GM21723 (cell line): Measurements from ENCODE around the gene ANKLE2.
"Not testable (repeated sequence)": the region's sequence is repeated elsewhere in the genome, so short reads cannot be mapped to it uniquely, and the experiment has no call there.

ENCODE experiments used
- ATAC-seq: cut with Tn5 transposase; IDR thresholded peaks from one replicate; pipeline ENCODE4 v1.9.1; 2021; ENCODE audit warnings: mild to moderate bottlenecking, moderate library complexity; ENCODE audit not compliant: unreplicated experiment

The ANKLE2 gene

DNA sequence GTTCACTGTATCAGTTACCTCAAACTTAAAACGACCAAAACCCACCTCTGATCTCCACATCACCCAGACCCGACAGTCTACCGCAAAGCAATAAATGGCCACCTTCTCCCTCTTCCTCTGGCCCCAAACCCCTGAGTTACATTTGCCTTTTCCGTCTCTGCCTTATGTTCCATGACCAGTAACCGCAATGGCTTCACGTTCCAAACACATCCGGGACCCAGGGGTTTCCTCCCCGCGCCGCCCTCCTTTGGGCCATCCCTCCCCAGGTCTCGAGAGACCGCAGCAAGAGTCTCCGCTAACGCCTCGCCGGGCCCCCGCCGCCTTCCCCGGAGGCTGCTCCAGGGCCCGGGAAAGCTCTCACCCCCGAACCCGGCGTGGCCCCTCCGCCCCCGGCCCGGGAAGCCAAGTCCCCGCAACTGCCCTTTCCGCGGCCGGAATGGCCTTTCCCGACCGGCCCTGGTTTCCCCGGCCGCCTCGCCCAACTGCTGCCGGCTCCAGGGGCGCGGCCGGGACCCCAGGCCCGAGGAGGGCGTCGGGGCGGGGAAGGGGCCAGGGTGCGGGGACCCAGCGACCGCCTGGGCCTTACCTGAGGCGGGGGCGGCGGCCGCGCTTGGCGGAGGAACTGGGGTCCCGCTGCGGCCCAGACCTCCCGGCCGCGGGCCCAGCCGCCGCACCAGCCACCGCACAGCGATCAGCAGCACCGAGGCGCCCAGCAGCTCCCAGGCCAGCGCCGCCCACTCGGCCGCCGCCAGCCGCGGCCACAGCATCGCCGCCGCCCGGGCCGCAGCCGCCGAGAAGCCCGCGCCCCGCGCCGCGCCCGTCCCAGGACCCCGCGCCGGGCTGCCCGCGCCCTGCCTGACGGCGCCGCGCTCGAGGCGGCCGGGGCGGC, at the start of gene ANKLE2:
ANKLE2 (minus strand) TSS at position 801 of the 889 bp plus-strand sequence; CDS start at position 767, 34 bp downstream.
- ATAC-seq, result peak; percentile 33

GRCh38 chr12:132809391-132809790, 47.8 kb upstream of the ANKLE2 start:
- ATAC-seq, result not testable (repeated sequence)

GRCh38 chr12:132807295-132808092, 45.9 kb upstream of the ANKLE2 start:
- no peak for ATAC-seq

DNA sequence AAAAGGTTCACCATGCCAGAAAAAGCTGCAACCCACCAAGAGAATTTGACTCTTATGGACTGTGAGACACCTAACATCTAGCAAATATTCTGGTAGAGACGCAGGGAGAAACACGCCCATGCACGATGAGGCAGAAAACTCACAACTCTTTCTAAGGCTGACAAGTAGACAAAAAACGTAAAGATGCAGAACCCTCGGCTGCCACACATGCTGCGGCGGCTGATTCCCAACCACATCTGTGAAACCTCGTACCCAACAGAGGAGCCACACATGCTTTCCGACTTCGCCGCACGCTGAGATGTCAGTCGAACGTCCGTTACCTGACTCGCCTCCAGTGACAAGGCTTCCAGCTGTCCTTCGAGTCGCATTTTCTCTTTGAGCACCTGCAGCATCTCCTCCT, 45.2 kb upstream of the ANKLE2 start:
- no peak for ATAC-seq

GRCh38 chr12:132804426-132804861, 42.8 kb upstream of the ANKLE2 start:
- no peak for ATAC-seq

DNA sequence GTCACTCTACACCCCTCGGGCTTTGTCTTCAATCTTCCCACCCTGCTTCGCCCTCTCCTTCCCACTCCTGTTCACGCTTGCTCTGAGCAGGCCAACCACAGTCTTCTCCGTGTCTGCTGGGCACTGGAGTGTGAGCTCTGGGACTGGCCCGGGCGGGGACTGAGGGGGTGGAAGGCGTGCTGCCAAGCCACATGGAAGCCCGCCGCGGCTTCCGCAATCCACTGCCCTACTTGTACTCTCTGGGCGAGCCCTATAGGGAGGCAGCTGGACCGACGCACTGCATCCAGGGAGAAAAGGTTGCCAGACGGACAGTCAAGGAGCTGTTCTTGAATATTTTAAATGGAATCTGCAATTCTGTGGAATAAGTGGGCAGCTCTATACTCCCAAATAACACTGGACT, 42.3 kb upstream of the ANKLE2 start:
- ATAC-seq, result no peak

DNA sequence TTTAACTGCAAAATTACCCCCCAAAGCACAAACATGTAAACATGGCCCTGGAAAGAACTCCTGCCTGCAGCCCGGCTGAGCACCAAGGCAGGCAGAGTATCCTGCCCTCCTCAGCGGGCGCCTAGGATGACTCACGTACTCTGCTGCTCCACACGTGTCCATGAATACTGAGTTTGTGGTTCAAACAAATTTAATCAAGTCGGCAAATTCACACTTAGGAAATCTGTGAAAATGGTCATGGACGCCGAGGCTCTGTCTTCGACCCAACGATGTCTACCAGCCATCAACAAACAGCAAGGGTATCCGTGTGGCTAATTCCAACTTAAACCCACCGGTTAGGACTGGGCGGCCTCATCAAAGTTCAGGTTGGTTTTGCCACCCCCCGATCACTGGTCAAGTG, 41.5 kb upstream of the ANKLE2 start:
- ATAC-seq, result no peak

DNA sequence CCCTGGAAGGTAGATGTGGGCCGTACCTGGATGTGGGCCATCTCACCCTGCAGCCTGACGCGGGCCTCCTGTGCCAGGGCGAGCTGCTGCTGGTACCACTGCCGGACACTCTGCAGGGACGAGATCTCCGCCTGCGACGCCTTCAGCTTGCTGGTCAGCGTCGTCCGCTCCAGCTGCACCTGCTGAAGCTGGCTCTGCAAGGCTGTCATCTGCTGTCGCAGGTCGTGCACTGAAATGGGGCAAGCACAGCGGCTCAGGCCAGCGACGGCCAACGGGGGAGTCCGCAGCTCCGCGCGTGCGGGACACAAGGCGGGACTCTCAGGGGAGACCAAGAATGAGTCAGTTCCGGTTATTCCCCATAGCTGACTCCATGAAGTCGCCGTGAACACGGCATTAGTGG, 40.1 kb upstream of the ANKLE2 start:
- ATAC-seq, result no peak

- no peak for ATAC-seq
Observed at GRCh38 chr12:132798836-132799235, 37.2 kb upstream of the ANKLE2 start.

GRCh38 chr12:132797820-132798570, 36.4 kb upstream of the ANKLE2 start:
- no peak for ATAC-seq

GRCh38 chr12:132795847-132796246, 34.2 kb upstream of the ANKLE2 start:
- no peak for ATAC-seq

DNA sequence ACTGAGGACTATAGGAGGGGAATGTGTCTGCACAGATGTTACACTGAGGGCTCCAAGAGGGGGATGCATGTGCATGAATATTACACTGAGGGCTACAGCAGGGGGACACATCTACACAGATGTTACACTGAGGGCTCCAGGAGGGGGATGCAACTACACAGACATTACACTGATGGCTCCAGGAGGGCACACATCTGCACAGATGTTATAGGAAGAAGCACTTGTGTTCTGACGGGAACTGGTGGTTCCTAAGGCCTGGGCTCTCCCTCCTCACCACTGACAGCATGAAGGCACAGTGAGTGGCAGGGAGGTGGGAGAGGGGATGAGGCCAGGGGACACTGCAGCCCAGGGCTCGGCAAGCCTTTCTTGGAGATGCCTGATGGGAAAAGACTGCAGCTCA, 30.3 kb upstream of the ANKLE2 start:
- ATAC-seq, result not testable (repeated sequence)

DNA sequence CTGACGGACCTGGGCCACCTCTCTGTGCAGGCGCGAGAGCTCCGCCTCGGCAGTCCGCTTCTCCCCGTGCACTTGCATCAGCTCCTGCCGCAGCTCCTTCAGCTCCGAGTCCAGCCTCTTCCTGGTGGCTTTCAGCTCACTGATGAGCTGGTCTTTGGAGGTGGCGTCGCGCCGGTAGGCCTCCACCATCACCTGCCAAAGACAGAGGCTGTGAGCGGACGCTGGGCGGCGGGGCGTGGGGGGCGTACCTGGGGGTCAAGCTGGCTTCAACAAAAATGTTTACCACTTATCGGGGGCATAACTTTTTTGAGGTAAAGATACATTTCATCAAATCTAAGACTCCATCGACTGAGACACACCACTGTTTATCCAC, 27.5 kb upstream of the ANKLE2 start:
- ATAC-seq, result no peak

GRCh38 chr12:132788375-132789098, 26.9 kb upstream of the ANKLE2 start:
- ATAC-seq, result no peak

GRCh38 chr12:132787877-132788276, 26.2 kb upstream of the ANKLE2 start:
- ATAC-seq, result no peak

DNA sequence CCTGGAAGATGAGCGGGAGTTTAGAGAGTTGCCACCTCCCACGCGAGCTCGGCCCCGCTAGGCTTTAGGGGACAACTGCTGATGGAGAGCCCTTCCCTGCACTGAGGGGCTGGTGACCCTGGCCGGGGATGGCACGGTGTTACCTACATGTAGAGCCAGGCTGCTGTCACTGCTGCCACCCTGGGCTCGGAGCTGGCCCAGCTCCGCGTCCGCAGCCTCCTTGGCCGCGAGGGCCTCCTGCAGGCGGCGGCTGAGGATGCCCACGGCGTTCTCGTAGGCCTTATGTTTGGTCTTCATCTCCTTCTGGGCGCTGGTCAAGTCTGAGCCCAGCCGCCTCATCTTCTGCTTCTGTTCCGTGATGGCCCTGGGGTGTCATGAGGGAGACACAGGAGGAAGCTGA, 24.6 kb upstream of the ANKLE2 start:
- no peak for ATAC-seq

GRCh38 chr12:132784580-132784979, 22.9 kb upstream of the ANKLE2 start:
- no peak for ATAC-seq

DNA sequence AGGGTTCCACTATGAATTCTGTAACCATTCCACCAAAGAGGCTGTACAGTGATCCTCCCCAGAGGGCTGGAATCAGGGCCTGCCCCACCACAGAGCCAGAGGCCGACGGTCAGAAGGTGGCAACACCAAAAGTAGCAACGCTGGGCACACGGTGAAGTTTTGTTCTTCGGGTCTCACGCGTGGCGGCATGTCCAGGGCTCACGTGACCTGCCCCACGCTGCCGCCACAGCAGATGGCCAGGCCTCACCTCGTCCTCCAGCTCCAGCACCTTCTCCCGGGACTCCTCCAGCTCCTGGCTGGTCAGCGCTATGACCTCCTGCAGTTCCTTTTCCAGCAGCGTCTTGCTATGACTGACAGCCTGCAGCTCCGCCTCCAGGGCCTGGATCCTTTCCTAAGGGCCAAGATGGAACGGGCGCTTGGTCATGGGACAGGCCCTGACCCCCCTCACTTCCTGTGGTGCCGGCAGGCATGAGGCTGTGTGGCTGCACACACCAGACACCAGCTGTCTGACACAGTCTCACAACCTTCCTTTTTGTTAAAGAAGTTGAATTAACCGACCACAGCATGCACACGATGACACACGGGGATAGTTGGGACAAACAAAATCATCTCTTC, 22.4 kb upstream of the ANKLE2 start:
- no peak for ATAC-seq

- no peak for ATAC-seq
Observed at GRCh38 chr12:132781938-132782337, 20.3 kb upstream of the ANKLE2 start.

- ATAC-seq, result no peak
Observed at GRCh38 chr12:132779781-132780353, 18.2 kb upstream of the ANKLE2 start.
